Left lung (tissue), 10 donors: ENCODE data around the gene PTH1R. TPM values are rescaled to one million over a fixed set of nuclear protein-coding genes. Genes with fewer than 3 reads are reported as not detected.

Experiments used
- ATAC-seq: fragments of 200-7000 bp; cut with Tn5 transposase; one replicate; pipeline ENCODE4 v1.9.1; 2020; ENCODE audit warnings: moderate library complexity
- DNase-seq, 4 donors: peaks; one replicate each; pipeline ENCODE4 v3.0.0-alpha.2; 2013 to 2020
- H3K27ac ChIP-seq, 2 donors: fragments of 200-600 bp; sonication (generic) in 1 of 2; one replicate each; pipeline versions ENCODE4 v1.5.0 to v1.8.0; 2020 to 2021
- H3K27me3 ChIP-seq, 2 donors: fragments of 200-600 bp; sonication (generic) in 1 of 2; one replicate each; pipeline versions ENCODE4 v1.5.0 to v1.8.0; 2020 to 2021
- H3K36me3 ChIP-seq, 2 donors: fragments of 200-600 bp; sonication (generic) in 1 of 2; one replicate each; pipeline versions ENCODE4 v1.5.0 to v1.8.0; 2020 to 2021
- H3K4me1 ChIP-seq, 2 donors: fragments of 200-600 bp; one replicate each; pipeline ENCODE4 v1.8.0; 2021
- H3K4me3 ChIP-seq, 2 donors: fragments of 200-600 bp; sonication (generic) in 1 of 2; one replicate each; pipeline versions ENCODE4 v1.5.0 to v1.8.0; 2020 to 2021; ENCODE audit warnings: mild to moderate bottlenecking in 1 of 2
- H3K9me3 ChIP-seq, 2 donors: fragments of 200-600 bp; sonication (generic) in 1 of 2; one replicate each; pipeline versions ENCODE4 v1.5.0 to v1.8.0; 2020 to 2021
- intact Hi-C, 2 donors: fragments of 100-400 bp; cut with DNase I; formaldehyde crosslinking; loops; one replicate each; pipeline versions ENCODE4 v1.11.2 to v1.14.2; 2022
- polyA plus RNA-seq, 6 donors: library from polyadenylated mRNA; unstranded; fragments of 120-200 nt; gene quantifications; one replicate each; pipeline ENCODE4 v1.2.1, GENCODE V29; 2013; ENCODE audit not compliant: insufficient read length in 6 of 6
- total RNA-seq, 2 donors: library from RNA; stranded (reverse); fragmentation: NEBNext Ultra II Directional; extraction: Animal tissue kit (Norgen Biotek cat#: 25700); gene quantifications; one replicate each; pipeline ENCODE4 v1.2.1, GENCODE V29; 2021
- TF ChIP-seq, protein P1 (sequence below), 2 donors: fragments of 200-600 bp; sonication (generic) in 1 of 2; IDR thresholded peaks; one replicate each; pipeline versions ENCODE4 v1.5.0 to v1.8.0; 2021; ENCODE audit warnings: antibody characterized with exemption in 2 of 2
- donor health status: DM: no; HTN: yes; CAD: no.
- donor health status: DM: no; HTN: no; CAD: no.

PTH1R gene
- total and polyA plus RNA-seq, 8 donors: 12.0 to 131 (median 73.6) TPM

DNA sequence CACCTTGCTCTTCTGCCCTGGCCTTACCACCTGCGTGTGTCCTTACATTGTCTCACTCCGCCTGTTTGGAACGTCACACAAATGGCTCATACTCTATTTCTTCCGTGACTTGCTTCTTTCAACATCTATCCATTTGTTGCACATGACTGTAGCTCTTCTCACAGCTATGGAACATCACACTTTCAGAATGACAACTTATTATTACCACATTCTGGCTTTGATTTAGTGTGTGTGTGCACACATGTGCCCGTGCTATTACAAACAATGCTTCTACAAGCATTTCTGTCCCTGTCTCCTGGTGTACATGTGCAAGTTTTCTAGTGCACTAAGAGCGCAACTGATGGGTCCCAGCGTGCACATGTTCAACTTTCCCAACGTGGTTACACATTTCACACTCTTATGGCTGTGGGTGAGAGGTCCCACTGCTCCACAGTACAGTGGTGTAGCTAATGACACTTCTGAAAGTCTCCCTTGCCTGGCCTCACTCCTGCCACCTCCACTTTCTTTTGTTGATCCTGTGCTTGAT lies 37.8 kb downstream of the PTH1R start:
- H3K36me3 ChIP-seq: peaks cover 0 to 51% of the 10 kb centered on the region in 2 donors
- DNase-seq (no peak), ATAC-seq (no peak)
- intact Hi-C loops: no loop called here
- H3K27me3 ChIP-seq: no peaks in the 10 kb centered on the region
- H3K27ac ChIP-seq: no peak overlapping the region
- no peak overlapping the region for H3K4me3 ChIP-seq
- H3K4me1 ChIP-seq: no peaks in the 10 kb centered on the region
- TF ChIP-seq, protein P1, sequence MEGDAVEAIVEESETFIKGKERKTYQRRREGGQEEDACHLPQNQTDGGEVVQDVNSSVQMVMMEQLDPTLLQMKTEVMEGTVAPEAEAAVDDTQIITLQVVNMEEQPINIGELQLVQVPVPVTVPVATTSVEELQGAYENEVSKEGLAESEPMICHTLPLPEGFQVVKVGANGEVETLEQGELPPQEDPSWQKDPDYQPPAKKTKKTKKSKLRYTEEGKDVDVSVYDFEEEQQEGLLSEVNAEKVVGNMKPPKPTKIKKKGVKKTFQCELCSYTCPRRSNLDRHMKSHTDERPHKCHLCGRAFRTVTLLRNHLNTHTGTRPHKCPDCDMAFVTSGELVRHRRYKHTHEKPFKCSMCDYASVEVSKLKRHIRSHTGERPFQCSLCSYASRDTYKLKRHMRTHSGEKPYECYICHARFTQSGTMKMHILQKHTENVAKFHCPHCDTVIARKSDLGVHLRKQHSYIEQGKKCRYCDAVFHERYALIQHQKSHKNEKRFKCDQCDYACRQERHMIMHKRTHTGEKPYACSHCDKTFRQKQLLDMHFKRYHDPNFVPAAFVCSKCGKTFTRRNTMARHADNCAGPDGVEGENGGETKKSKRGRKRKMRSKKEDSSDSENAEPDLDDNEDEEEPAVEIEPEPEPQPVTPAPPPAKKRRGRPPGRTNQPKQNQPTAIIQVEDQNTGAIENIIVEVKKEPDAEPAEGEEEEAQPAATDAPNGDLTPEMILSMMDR (IDR thresholded peaks at IDR 0.05): no peak
- no peaks in the 10 kb centered on the region for H3K9me3 ChIP-seq

DNA sequence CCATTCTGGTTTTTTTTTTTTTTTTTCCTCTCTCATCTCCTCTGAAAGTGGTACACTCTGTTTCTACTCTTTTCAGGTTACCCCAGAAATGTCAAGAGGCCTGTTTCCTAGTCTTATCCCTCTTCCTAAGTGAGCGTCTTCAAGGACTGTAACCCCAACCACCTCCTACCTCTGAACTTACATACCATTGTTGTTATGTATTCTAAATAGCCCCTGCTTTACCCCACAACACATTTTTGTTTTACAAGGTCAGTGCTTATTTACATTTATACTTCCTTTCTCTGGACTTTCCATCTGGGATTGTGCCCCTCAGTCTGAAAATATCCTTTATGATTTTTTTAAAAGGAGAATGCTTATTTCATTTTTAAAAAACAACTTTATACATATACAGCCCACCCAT lies 38.8 kb downstream of the PTH1R start:
- no peak for ATAC-seq
- DNase-seq: no peak
- H3K27me3 ChIP-seq: no peaks in the 10 kb centered on the region

DNA sequence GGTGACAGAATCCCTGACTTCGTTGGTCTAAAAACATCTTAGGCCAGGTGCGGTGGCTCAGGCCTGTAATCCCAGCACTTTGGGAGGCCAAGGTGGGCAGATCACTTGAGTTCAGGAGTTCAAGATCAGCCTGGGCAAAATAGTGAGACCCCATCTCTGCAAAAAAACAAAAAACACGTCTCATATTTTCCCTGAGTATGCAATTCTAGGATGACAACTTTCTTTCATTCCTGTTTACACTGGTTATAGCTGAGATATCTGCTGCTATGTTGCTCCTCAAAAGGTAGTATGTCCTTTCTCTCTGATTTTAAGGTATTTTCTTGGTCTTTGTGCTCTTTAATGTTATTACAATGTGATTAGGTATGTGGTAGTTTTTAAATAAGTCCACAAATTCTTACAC lies 39.3 kb downstream of the PTH1R start:
- TF ChIP-seq, protein P1 (IDR thresholded peaks at IDR 0.05): no peak
- Histone ChIP-seq H3K27ac (no peak overlapping the region), H3K9me3 (no peaks in the 10 kb centered on the region), H3K27me3 (no peaks in the 10 kb centered on the region), H3K36me3 (peaks cover 0 to 65% of the 10 kb centered on the region in 2 donors), H3K4me1 (no peaks in the 10 kb centered on the region), H3K4me3 (no peak overlapping the region)
- intact Hi-C loops: no loop called here
- DNase-seq (no peak), ATAC-seq (no peak)

More for the DNA sequence above, 38.8 kb downstream of the PTH1R start:
- Histone ChIP-seq H3K4me1 (no peaks in the 10 kb centered on the region), H3K36me3 (peaks cover 0 to 60% of the 10 kb centered on the region in 2 donors), H3K27ac (no peak overlapping the region), H3K4me3 (no peak overlapping the region), H3K9me3 (no peaks in the 10 kb centered on the region)
- TF ChIP-seq, protein P1 (IDR thresholded peaks at IDR 0.05): no peak
- intact Hi-C loops: no loop called here

DNA sequence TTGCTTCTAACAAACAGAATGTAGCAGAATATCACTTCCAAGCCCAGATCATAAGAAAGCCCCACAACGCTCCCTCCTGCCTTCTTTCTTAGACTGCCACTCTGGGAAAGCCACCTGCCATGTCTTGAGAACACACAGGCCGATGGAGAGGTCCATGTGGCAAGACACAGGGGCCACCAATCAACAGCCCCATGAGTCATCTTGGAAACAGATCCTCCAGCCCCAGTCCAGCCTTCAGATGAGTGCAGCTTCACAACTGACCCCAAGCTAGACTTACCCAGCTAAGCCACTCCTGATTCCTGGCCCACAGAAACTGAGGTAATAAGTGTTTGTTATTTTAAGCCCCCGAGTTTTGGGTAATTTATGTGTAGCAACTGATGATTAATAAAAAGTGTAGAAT lies 39.7 kb downstream of the PTH1R start:
- Histone ChIP-seq H3K9me3 (no peaks in the 10 kb centered on the region), H3K36me3 (peaks cover 0 to 70% of the 10 kb centered on the region in 2 donors), H3K27ac (no peak overlapping the region), H3K27me3 (no peaks in the 10 kb centered on the region), H3K4me1 (no peaks in the 10 kb centered on the region), H3K4me3 (no peak overlapping the region)
- ATAC-seq (no peak), DNase-seq (no peak)
- TF ChIP-seq, protein P1 (IDR thresholded peaks at IDR 0.05): no peak
- intact Hi-C loops: no loop called here

DNA sequence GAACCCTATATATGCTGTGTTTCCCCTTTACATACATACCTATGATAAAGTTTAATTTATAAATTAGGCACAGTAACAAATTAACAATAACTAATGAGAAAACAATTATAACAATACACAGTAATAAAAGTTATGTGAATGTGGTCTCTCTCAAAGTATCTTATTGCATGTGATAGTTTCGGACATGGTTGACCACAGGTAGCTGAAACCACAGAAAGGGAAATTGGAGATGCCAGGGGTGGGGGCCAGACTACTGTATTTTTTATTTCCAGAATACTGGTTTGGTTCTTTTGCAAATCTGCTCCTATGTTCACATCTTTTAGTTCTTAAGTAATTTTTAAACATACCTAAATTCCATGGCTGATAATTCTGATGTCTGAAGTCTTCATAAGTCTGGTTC lies 40.7 kb downstream of the PTH1R start:
- ATAC-seq: no peak
- Histone ChIP-seq H3K4me1 (no peaks in the 10 kb centered on the region), H3K27me3 (no peaks in the 10 kb centered on the region), H3K36me3 (peaks cover 0 to 79% of the 10 kb centered on the region in 2 donors), H3K4me3 (no peak overlapping the region), H3K27ac (no peak overlapping the region), H3K9me3 (no peaks in the 10 kb centered on the region)
- no peak for DNase-seq
- TF ChIP-seq, protein P1 (IDR thresholded peaks at IDR 0.05): no peak
- intact Hi-C loops: no loop called here
